Thyroid gland (tissue), 4 donors: ENCODE results near the gene ABCB8. TPM values are rescaled to one million over a fixed set of nuclear protein-coding genes. Genes with fewer than 3 reads are reported as not detected.
A peak's percentile ranks its signal among the peaks of the same experiment; 100 is the strongest.

Experiments
- DNase-seq, 2 donors: peaks; one replicate each; pipeline ENCODE4 v3.0.0-alpha.2; 2019
- H3K27ac ChIP-seq, 3 donors: fragments of 200-600 bp; sonication (generic); 1 replicate in 2 of 3; 2 replicates in 1 of 3; pipeline ENCODE4 v1.5.1; 2016 to 2019; ENCODE audit warnings: mild to moderate bottlenecking in 1 of 3, moderate library complexity in 1 of 3
- H3K27me3 ChIP-seq: fragments of 200-600 bp; sonication (generic); one replicate; pipeline ENCODE4 v1.5.1; 2019
- H3K36me3 ChIP-seq, 2 donors: fragments of 200-600 bp; sonication (generic); one replicate each; pipeline ENCODE4 v1.5.1; 2016 to 2019
- H3K4me1 ChIP-seq, 2 donors: fragments of 200-600 bp; sonication (generic); one replicate each; pipeline ENCODE4 v1.5.1; 2017 to 2019
- H3K4me3 ChIP-seq, 3 donors: fragments of 200-600 bp; sonication (generic); replicated peaks in 1 of 3; 1 replicate in 2 of 3; 2 replicates in 1 of 3; pipeline ENCODE4 v1.5.1; 2016; ENCODE audit warnings: mild to moderate bottlenecking in 1 of 3
- H3K9me3 ChIP-seq: fragments of 200-600 bp; sonication (generic); one replicate; pipeline ENCODE4 v1.5.1; 2017
- CTCF ChIP-seq, 6 experiments: fragments of 200-600 bp in 3 of 6; fragments of 450-650 bp in 3 of 6; sonication (generic) in 3 of 6; IDR thresholded peaks; one replicate each; pipeline ENCODE4 v1.5.1; 2016 to 2019; ENCODE audit warnings: antibody characterized with exemption in 6 of 6, mild to moderate bottlenecking in 2 of 6, inconsistent platforms in 1 of 6, moderate library complexity in 1 of 6
- POLR2A ChIP-seq, 2 donors: fragments of 450-650 bp; IDR thresholded peaks; one replicate each; pipeline ENCODE4 v1.6.1; 2017; ENCODE audit warnings: antibody characterized with exemption in 2 of 2, mild to moderate bottlenecking in 2 of 2, moderate library complexity in 1 of 2
- WGBS, 2 donors: methylation state at CpG; one replicate each; pipeline ENCODE4 v1.1.5; 2017; 5-methylcytosine and 5-hydroxymethylcytosine counted together
- intact Hi-C: fragments of 100-400 bp; cut with DNase I; formaldehyde crosslinking; loops from one replicate; pipeline ENCODE4 v1.15.1; 2023
- total RNA-seq, 4 donors: library from RNA; depleted of rRNA; stranded (reverse); fragments of >200 nt; gene quantifications; one replicate each; pipeline ENCODE4 v1.2.3, GENCODE V29; 2016

Gene ABCB8
- total RNA-seq, 4 donors from 2014 or later = 39.0 to 74.2 (median 60.9) TPM

- H3K4me1 ChIP-seq = peaks cover 12 to 46% of the 10 kb centered on the region in 2 donors
- WGBS, 2 donors = 68 to 75% methylated on average over 29 to 30 of the region's 30 CpGs
- peak; percentile 30 to 44 for DNase-seq
Measured at GRCh38 chr7:151088856-151089699, 60.8 kb downstream of the ABCB8 start.

DNA sequence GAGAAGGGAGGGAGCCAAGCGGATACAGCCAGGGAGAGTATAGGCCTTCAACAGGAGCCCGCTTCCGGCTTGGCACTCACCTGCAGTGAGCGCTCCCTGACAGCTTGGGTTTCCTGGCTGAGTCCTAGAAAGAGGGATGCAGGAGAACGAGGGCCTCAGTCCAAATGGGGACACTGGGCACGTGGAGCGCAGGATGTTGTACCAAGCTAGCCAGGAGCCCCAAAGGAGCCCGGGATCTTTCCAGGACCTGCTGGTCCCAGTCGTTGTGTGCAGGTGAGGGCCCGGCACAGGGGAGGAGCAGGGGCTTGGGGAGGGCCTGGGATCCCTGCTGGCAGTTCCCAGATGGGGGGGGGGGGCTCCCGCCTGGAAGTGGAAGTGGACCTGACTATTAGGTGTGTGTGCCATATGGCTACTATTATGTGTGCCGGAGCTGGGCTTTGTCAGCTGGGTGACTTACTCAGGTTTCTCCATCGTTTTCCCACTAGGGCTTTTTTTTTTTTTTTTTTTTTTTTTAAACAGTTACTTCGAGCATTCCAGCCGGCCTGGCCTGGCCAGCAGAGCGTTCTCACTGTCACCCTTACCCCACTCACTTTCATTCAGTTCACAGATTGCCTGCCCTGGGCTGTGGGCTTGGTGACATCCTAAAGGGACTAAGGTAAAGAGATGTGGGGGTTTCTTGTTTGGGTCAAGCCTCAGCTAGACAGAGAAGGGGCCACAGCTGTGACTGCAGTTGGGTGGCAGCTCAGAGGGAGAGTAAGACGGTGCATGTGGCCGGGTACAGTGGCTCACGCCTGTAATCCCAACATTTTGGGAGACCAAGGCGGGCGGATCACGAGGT is 61.9 kb downstream of the ABCB8 start:
- no peak for TF ChIP-seq POLR2A (IDR thresholded peaks at IDR 0.05)
- no peak for TF ChIP-seq CTCF (IDR thresholded peaks at IDR 0.05)
- peak overlapping the region; percentile 49 to 78 (median 69) for H3K27ac ChIP-seq
- no peak overlapping the region for H3K4me3 ChIP-seq
- intact Hi-C loops = no loop called here
- no peaks in the 10 kb centered on the region for H3K9me3 ChIP-seq
- no peaks in the 10 kb centered on the region for H3K36me3 ChIP-seq
- 81 to 88% methylated on average over 18 to 22 of the region's 22 CpGs for WGBS, 2 donors
- peaks cover 12 to 46% of the 10 kb centered on the region in 2 donors for H3K4me1 ChIP-seq
- DNase-seq = no peak
- H3K27me3 ChIP-seq = no peaks in the 10 kb centered on the region

More at GRCh38 chr7:151088856-151089699, 60.8 kb downstream of the ABCB8 start:
- Histone ChIP-seq H3K27ac (peak overlapping the region; percentile 49 to 78 (median 69)), H3K9me3 (no peaks in the 10 kb centered on the region), H3K36me3 (no peaks in the 10 kb centered on the region), H3K4me3 (peak overlapping the region in 1 of 3 donors; percentile 16), H3K27me3 (no peaks in the 10 kb centered on the region)
- TF ChIP-seq POLR2A (IDR thresholded peaks at IDR 0.05) (no peak), CTCF (IDR thresholded peaks at IDR 0.05) (no peak)
- intact Hi-C loops = no loop called here

DNA sequence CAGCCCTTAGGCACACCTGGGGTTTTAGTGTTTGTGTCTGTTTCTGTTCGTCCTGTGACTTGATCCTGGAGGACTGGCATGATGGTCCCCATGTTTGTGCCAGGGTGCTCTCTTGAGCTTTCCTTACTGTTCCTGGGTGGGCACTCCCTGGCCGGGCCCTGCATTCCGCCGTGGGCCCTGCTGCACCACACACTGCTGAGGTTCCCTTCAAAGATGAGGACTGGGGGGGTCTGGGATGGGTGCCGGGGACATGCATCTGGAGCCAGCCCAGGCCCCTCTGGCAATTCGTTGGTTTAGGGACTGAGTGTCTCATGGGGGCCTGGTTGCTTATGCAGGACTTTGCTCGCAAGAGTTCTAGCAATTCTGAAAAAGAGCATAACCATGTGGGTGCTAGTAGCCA is 62.8 kb downstream of the ABCB8 start:
- WGBS, 2 donors = 92 to 93% methylated on average over 4 to 7 of the region's 7 CpGs
- intact Hi-C loops = no loop called here
- DNase-seq = no peak
- Histone ChIP-seq H3K4me1 (peaks cover 9 to 40% of the 10 kb centered on the region in 2 donors), H3K27ac (no peak overlapping the region), H3K27me3 (no peaks in the 10 kb centered on the region), H3K4me3 (no peak overlapping the region), H3K9me3 (no peaks in the 10 kb centered on the region), H3K36me3 (no peaks in the 10 kb centered on the region)
- TF ChIP-seq CTCF (IDR thresholded peaks at IDR 0.05) (no peak), POLR2A (IDR thresholded peaks at IDR 0.05) (no peak)

DNA sequence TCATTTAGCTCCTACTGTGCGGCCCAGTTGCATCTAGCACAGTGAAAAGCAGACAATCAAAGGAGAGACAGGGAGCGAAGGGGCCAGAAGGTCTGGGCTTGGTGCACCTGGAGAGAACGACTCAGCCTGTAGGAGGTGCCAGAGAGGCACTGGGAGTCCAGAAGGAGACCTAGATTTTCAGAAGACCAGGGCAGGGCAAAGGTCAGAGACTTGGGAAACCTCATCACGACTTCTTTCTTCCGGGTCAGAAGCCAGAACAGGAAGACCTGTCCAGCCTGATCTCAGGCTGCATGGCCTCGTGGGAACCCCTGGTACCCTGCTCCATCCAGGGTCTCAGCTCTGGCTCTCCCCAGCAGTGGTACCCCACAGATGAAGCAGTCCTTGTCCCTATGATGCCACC is 63.2 kb downstream of the ABCB8 start:
- Histone ChIP-seq H3K4me3 (no peak overlapping the region), H3K27me3 (no peaks in the 10 kb centered on the region), H3K4me1 (peaks cover 9 to 40% of the 10 kb centered on the region in 2 donors), H3K36me3 (no peaks in the 10 kb centered on the region), H3K9me3 (no peaks in the 10 kb centered on the region), H3K27ac (no peak overlapping the region)
- TF ChIP-seq POLR2A (IDR thresholded peaks at IDR 0.05) = no peak
- TF ChIP-seq CTCF (IDR thresholded peaks at IDR 0.05) = peak in 1 of 6 experiments; percentile 35
- DNase-seq = no peak
- intact Hi-C loops = no loop called here
- 56 to 59% methylated on average over 5 to 6 of the region's 6 CpGs for WGBS, 2 donors
